Cardiac muscle cell (in vitro differentiated cells and primary cell): Measurements from ENCODE around the gene CATSPERZ. TPM values are rescaled to one million over a fixed set of nuclear protein-coding genes. Genes with fewer than 3 reads are reported as not detected.
A peak's percentile ranks its signal among the peaks of the same experiment; 100 is the strongest.

Source experiments
- DNase-seq, 2 donors: peaks; one replicate each; pipeline versions ENCODE4 v3.0.0 to v3.0.0-alpha.2; 2010 to 2017; ENCODE audit warnings: low read depth in 1 of 2, low spot score in 1 of 2
- H3K27ac ChIP-seq: fragments of 200-600 bp; sonication (generic); 2 replicates; pipeline ENCODE4 v1.5.1; 2016
- H3K27me3 ChIP-seq: fragments of 200-600 bp; sonication (generic); 2 replicates; pipeline ENCODE4 v1.6.0; 2016; ENCODE audit warnings: control low read depth
- H3K36me3 ChIP-seq: fragments of 200-600 bp; sonication (generic); 2 replicates; pipeline ENCODE4 v1.5.1; 2016; ENCODE audit warnings: control low read depth
- H3K4me1 ChIP-seq: fragments of 200-600 bp; sonication (generic); 2 replicates; pipeline ENCODE4 v1.8.1; 2017; ENCODE audit warnings: low read depth, mild to moderate bottlenecking, mixed run types
- H3K4me3 ChIP-seq: fragments of 200-600 bp; sonication (generic); 2 replicates; pipeline ENCODE4 v1.5.1; 2016; ENCODE audit warnings: mild to moderate bottlenecking
- H3K9me3 ChIP-seq: fragments of 200-600 bp; sonication (generic); 2 replicates; pipeline ENCODE4 v1.5.1; 2017; ENCODE audit warnings: low read depth, mild to moderate bottlenecking, control low read depth
- CTCF ChIP-seq: IDR thresholded peaks from 2 replicates; pipeline ENCODE4 v1.5.1; 2012; ENCODE audit warnings: low read depth, mild to moderate bottlenecking, low read length
- polyA plus RNA-seq: library from polyadenylated mRNA; unstranded; fragments of >200 nt; fragmentation: Nextera tagmentation; extraction: Ambion mirVana; gene quantifications from 2 replicates; pipeline ENCODE4 v1.2.1, GENCODE V29; 2016
- total RNA-seq: library from RNA; depleted of rRNA; stranded (reverse); fragments of >200 nt; gene quantifications from 2 replicates; pipeline ENCODE4 v1.2.3, GENCODE V29; 2016

Gene CATSPERZ
- total and polyA plus RNA-seq, 2 experiments from 2014 or later, result 0.56 TPM; not detected in 1

- Histone ChIP-seq H3K27ac (no peak overlapping the region), H3K9me3 (no peaks in the 10 kb centered on the region), H3K36me3 (no peaks in the 10 kb centered on the region), H3K27me3 (no peaks in the 10 kb centered on the region), H3K4me3 (no peak overlapping the region), H3K4me1 (no peaks in the 10 kb centered on the region)
- no peak for DNase-seq
- no peak for TF ChIP-seq CTCF
Measured at GRCh38 chr11:64327993-64328392, 27.8 kb downstream of the CATSPERZ start.

- no peak overlapping the region for H3K4me3 ChIP-seq
- no peak for TF ChIP-seq CTCF
- no peak for DNase-seq
Measured at GRCh38 chr11:64330888-64331287, 30.7 kb downstream of the CATSPERZ start.

GRCh38 chr11:64331569-64332371 is 31.6 kb downstream of the CATSPERZ start:
- H3K4me1 ChIP-seq, result no peaks in the 10 kb centered on the region
- no peak overlapping the region for H3K4me3 ChIP-seq
- peak; percentile 53 to 89 for DNase-seq
- H3K27ac ChIP-seq, result no peak overlapping the region
- H3K36me3 ChIP-seq, result no peaks in the 10 kb centered on the region
- no peaks in the 10 kb centered on the region for H3K27me3 ChIP-seq
- peak; percentile 81 for TF ChIP-seq CTCF
- H3K9me3 ChIP-seq, result no peaks in the 10 kb centered on the region

More at GRCh38 chr11:64330888-64331287, 30.7 kb downstream of the CATSPERZ start:
- no peak overlapping the region for H3K27ac ChIP-seq
- no peaks in the 10 kb centered on the region for H3K27me3 ChIP-seq
- no peaks in the 10 kb centered on the region for H3K9me3 ChIP-seq
- H3K4me1 ChIP-seq, result no peaks in the 10 kb centered on the region
- no peaks in the 10 kb centered on the region for H3K36me3 ChIP-seq

GRCh38 chr11:64333556-64333955 is 33.4 kb downstream of the CATSPERZ start:
- H3K27ac ChIP-seq, result no peak overlapping the region
- no peak for TF ChIP-seq CTCF
- no peaks in the 10 kb centered on the region for H3K27me3 ChIP-seq
- H3K4me3 ChIP-seq, result no peak overlapping the region
- H3K36me3 ChIP-seq, result no peaks in the 10 kb centered on the region
- no peaks in the 10 kb centered on the region for H3K4me1 ChIP-seq
- H3K9me3 ChIP-seq, result no peaks in the 10 kb centered on the region
- no peak for DNase-seq

- DNase-seq, result peak; percentile 73 to 81
- no peaks in the 10 kb centered on the region for H3K36me3 ChIP-seq
- no peak for TF ChIP-seq CTCF
- no peaks in the 10 kb centered on the region for H3K27me3 ChIP-seq
- no peaks in the 10 kb centered on the region for H3K9me3 ChIP-seq
- H3K4me3 ChIP-seq, result no peak overlapping the region
- no peaks in the 10 kb centered on the region for H3K4me1 ChIP-seq
- H3K27ac ChIP-seq, result peak overlapping the region; percentile 29
Measured at GRCh38 chr11:64334764-64335735, 34.9 kb downstream of the CATSPERZ start.
